SH-SY5Y (cell line): ENCODE measurements around the gene USP44.

ENCODE experiments used
- GATA2 ChIP-seq: IDR thresholded peaks from 2 replicates; pipeline ENCODE4 v1.6.1; 2011; ENCODE audit warnings: mild to moderate bottlenecking, low read depth, low read length
- GATA3 ChIP-seq: IDR thresholded peaks from 2 replicates; pipeline ENCODE4 v1.6.1; 2011; ENCODE audit warnings: low read depth, mild to moderate bottlenecking, low read length, moderate library complexity

DNA sequence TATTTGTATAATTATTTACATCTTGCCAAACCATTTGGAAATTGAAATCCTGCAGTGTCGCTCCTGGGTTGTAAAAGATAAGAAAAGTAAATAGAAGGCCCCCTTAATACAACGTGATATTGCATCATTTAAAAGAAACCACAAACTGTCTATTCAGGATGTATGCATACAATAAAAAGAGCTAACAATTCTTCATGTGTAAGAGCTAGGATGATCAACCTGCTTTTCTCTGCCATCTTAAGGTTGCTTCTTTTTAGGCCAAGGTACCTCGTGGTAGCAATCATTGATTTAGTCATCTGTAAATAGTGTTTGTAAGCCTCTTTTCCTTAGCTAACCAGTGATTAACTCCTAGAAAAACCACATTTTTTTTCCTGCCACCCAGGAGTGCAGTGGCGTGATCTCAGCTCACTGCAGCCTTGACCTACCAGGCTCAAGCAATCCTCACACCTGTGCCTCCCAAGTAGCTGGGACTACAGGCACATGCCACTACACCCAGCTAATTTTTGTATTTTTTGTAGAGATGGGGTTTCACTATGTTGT, 3.3 kb upstream of the USP44 start:
- TF ChIP-seq GATA2, result no peak
- TF ChIP-seq GATA3, result no peak
